HEK293T (cell line): ENCODE results near the gene SAV1.

Source experiments
- CTCF ChIA-PET: fragments of 350-600 bp; formaldehyde crosslinking; extraction: SDS; loops from one replicate; lab custom pipeline; 2021; ENCODE audit warnings: antibody characterized with exemption, inconsistent platforms; lab: Yijun Ruan, JAX
- POLR2A ChIA-PET: fragments of 350-600 bp; formaldehyde crosslinking; extraction: SDS; loops from one replicate; lab custom pipeline; 2020; ENCODE audit warnings: antibody characterized with exemption, inconsistent platforms; lab: Yijun Ruan, JAX
- DNase-seq: peaks from one replicate; pipeline ENCODE4 v3.0.0; 2012; ENCODE audit warnings: mixed read lengths; ENCODE audit errors: extremely low spot score
- BHLHE40 ChIP-seq: fragments of 450-650 bp; IDR thresholded peaks from 2 replicates; pipeline ENCODE4 v1.6.1; 2016; ENCODE audit warnings: mild to moderate bottlenecking, moderate library complexity, borderline replicate concordance
- CTBP1 ChIP-seq: fragments of 450-650 bp; IDR thresholded peaks from 2 replicates; pipeline ENCODE4 v1.6.1; 2016; ENCODE audit warnings: borderline replicate concordance
- ELF4 ChIP-seq: fragments of 450-650 bp; IDR thresholded peaks from 2 replicates; pipeline ENCODE4 v1.6.1; 2017; ENCODE audit warnings: antibody characterized with exemption
- FOXA1 ChIP-seq: fragments of 450-650 bp; IDR thresholded peaks from 2 replicates; pipeline ENCODE4 v1.6.1; 2016; ENCODE audit warnings: mild to moderate bottlenecking
- FOXK2 ChIP-seq: fragments of 450-650 bp; IDR thresholded peaks from 2 replicates; pipeline ENCODE4 v1.6.1; 2016; ENCODE audit warnings: mild to moderate bottlenecking
- FOXM1 ChIP-seq: fragments of 450-650 bp; IDR thresholded peaks from 2 replicates; pipeline ENCODE4 v1.6.1; 2017; ENCODE audit warnings: mild to moderate bottlenecking, borderline replicate concordance
- HDGF ChIP-seq: fragments of 450-650 bp; IDR thresholded peaks from 2 replicates; pipeline ENCODE4 v1.6.1; 2017; ENCODE audit warnings: antibody characterized with exemption, borderline replicate concordance
- L3MBTL2 ChIP-seq: fragments of 450-650 bp; conservative IDR thresholded peaks from 2 replicates; pipeline ENCODE4 v1.6.1; 2016; ENCODE audit warnings: mild to moderate bottlenecking
- LEF1 ChIP-seq: fragments of 450-650 bp; IDR thresholded peaks from 2 replicates; pipeline ENCODE4 v1.6.1; 2017; ENCODE audit warnings: mild to moderate bottlenecking, borderline replicate concordance
- NFRKB ChIP-seq: fragments of 450-650 bp; IDR thresholded peaks from 2 replicates; pipeline ENCODE4 v1.6.1; 2016; ENCODE audit warnings: mild to moderate bottlenecking, moderate library complexity
- PKNOX1 ChIP-seq: fragments of 450-650 bp; IDR thresholded peaks from 2 replicates; pipeline ENCODE4 v1.6.1; 2016
- SP1 ChIP-seq: fragments of 450-650 bp; IDR thresholded peaks from 2 replicates; pipeline ENCODE4 v1.6.1; 2017
- SUZ12 ChIP-seq: fragments of 450-650 bp; IDR thresholded peaks from 2 replicates; pipeline ENCODE4 v1.6.1; 2016; ENCODE audit warnings: mild to moderate bottlenecking
- TARDBP ChIP-seq: fragments of 450-650 bp; IDR thresholded peaks from 2 replicates; pipeline ENCODE4 v1.6.1; 2016
- ZNF384 ChIP-seq: fragments of 450-650 bp; IDR thresholded peaks from 2 replicates; pipeline ENCODE4 v1.6.1; 2016

SAV1 gene

GRCh38 chr14:50598765-50599164 lies 69.3 kb downstream of the SAV1 start:
- DNase-seq, result no peak
- ChIA-PET CTCF (interaction anchor here (0.7 to 0.9 kb wide), 2 partner anchors 18 to 45 kb away, joined by 3 read pairs; no protein-coding TSS in a partner anchor), POLR2A (no interaction called here)
- TF ChIP-seq NFRKB (no peak), SP1 (no peak), BHLHE40 (no peak), CTBP1 (no peak), HDGF (no peak), FOXA1 (no peak), ELF4 (no peak), SUZ12 (no peak), TARDBP (no peak), LEF1 (no peak), FOXM1 (no peak), PKNOX1 (no peak), L3MBTL2 (no peak), FOXK2 (no peak)

GRCh38 chr14:50594577-50595316 lies 73.4 kb downstream of the SAV1 start:
- CTCF ChIA-PET, result no interaction called here

GRCh38 chr14:50590464-50590863 lies 77.6 kb downstream of the SAV1 start:
- DNase-seq, result no peak
- CTCF ChIA-PET, result no interaction called here
- POLR2A ChIA-PET, result no interaction called here
- TF ChIP-seq CTBP1 (no peak), HDGF (no peak), PKNOX1 (no peak), FOXM1 (no peak)

More at GRCh38 chr14:50594577-50595316, 73.4 kb downstream of the SAV1 start:
- POLR2A ChIA-PET, result no interaction called here
- no peak for DNase-seq
- no peak for TF ChIP-seq ZNF384
- TF ChIP-seq CTBP1, result no peak
- TF ChIP-seq BHLHE40, result no peak
- no peak for TF ChIP-seq ELF4
- no peak for TF ChIP-seq L3MBTL2
- TF ChIP-seq LEF1, result no peak
- TF ChIP-seq SP1, result no peak
